IMR-90 (cell line): ENCODE data around the gene AP5B1. TPM values are rescaled to one million over a fixed set of nuclear protein-coding genes. Genes with fewer than 3 reads are reported as not detected.

Experiments
- ATAC-seq: fragments of 200-7000 bp; cut with Tn5 transposase; 2 replicates; pipeline ENCODE4 v1.9.1; 2020; ENCODE audit warnings: low read depth, mild to moderate bottlenecking, moderate library complexity
- BruUV-seq: library from RNA; stranded (reverse); fragments of 400-500 nt; replicated peaks from 2 replicates; lab custom pipeline; 2021; lab: Mats Ljungman, UMichigan
- CTCF ChIA-PET: fragments of 300-600 bp; formaldehyde crosslinking; extraction: SDS; loops from one replicate; lab custom pipeline; 2021; ENCODE audit warnings: antibody characterized with exemption; lab: Yijun Ruan, JAX
- POLR2A ChIA-PET: fragments of 300-600 bp; sonication (Branson Sonifier 250); formaldehyde crosslinking; loops from one replicate; lab custom pipeline; 2022; ENCODE audit warnings: antibody characterized with exemption; ENCODE audit not compliant: unreplicated experiment; lab: Charles Lee
- DNase-seq: peaks from one replicate; pipeline ENCODE4 v3.0.0; 2013
- H2AFZ ChIP-seq: replicated peaks from 2 replicates; pipeline ENCODE3; 2013; ENCODE audit warnings: low read length, mild to moderate bottlenecking; ENCODE audit not compliant: poor library complexity
- H2AK5ac ChIP-seq: 2 replicates; pipeline ENCODE4 v1.6.1; 2013; ENCODE audit warnings: low read depth, low read length, inconsistent platforms
- H2AK9ac ChIP-seq: replicated peaks from 2 replicates; pipeline ENCODE3; 2013; ENCODE audit warnings: mild to moderate bottlenecking, low read depth, low read length, moderate library complexity; ENCODE audit not compliant: poor library complexity
- H2BK120ac ChIP-seq: 2 replicates; pipeline ENCODE4 v1.6.1; 2013; ENCODE audit warnings: low read depth, low read length, inconsistent platforms
- H2BK15ac ChIP-seq: 3 replicates; pipeline ENCODE4 v1.6.1; 2013; ENCODE audit warnings: low read depth, low read length, inconsistent platforms
- H2BK20ac ChIP-seq: 2 replicates; pipeline ENCODE4 v1.6.1; 2013; ENCODE audit warnings: low read depth, mild to moderate bottlenecking, inconsistent platforms, low read length, moderate library complexity
- H2BK5ac ChIP-seq: 2 replicates; pipeline ENCODE4 v1.6.1; 2013; ENCODE audit warnings: mild to moderate bottlenecking, low read depth, low read length, inconsistent platforms; ENCODE audit not compliant: poor library complexity, severe bottlenecking
- H3K14ac ChIP-seq: replicated peaks from 2 replicates; pipeline ENCODE4 v1.6.1; 2013; ENCODE audit warnings: low read depth, low read length, inconsistent platforms
- H3K18ac ChIP-seq: 2 replicates; pipeline ENCODE4 v1.6.1; 2013; ENCODE audit warnings: low read depth, low read length, control low read depth
- H3K23ac ChIP-seq: 2 replicates; pipeline ENCODE4 v1.6.1; 2013; ENCODE audit warnings: low read depth, low read length, inconsistent platforms
- H3K27ac ChIP-seq: 2 replicates; pipeline ENCODE4 v1.5.1; 2013; ENCODE audit warnings: mild to moderate bottlenecking, control low read depth, low read length; ENCODE audit not compliant: insufficient read depth
- H3K27me3 ChIP-seq: 2 replicates; pipeline ENCODE4 v1.6.1; 2013; ENCODE audit warnings: low read length; ENCODE audit not compliant: control insufficient read depth, insufficient read depth
- H3K36me3 ChIP-seq: 2 replicates; pipeline ENCODE4 v1.6.1; 2013; ENCODE audit warnings: low read length, mixed read lengths; ENCODE audit not compliant: control insufficient read depth, insufficient read depth
- H3K4ac ChIP-seq: 2 replicates; pipeline ENCODE4 v1.6.1; 2013; ENCODE audit warnings: low read depth, low read length, inconsistent platforms
- H3K4me1 ChIP-seq: 2 replicates; pipeline ENCODE4 v1.6.1; 2013; ENCODE audit warnings: low read length, mixed read lengths; ENCODE audit not compliant: control insufficient read depth, insufficient read depth
- H3K4me2 ChIP-seq: 2 replicates; pipeline ENCODE4 v1.6.1; 2013; ENCODE audit warnings: low read depth, mild to moderate bottlenecking, control low read depth, low read length, moderate library complexity
- H3K4me3 ChIP-seq: 2 replicates; pipeline ENCODE4 v1.5.1; 2013; ENCODE audit warnings: low read depth, mild to moderate bottlenecking, control low read depth, low read length, moderate library complexity; ENCODE audit not compliant: insufficient read depth
- H3K56ac ChIP-seq: 2 replicates; pipeline ENCODE4 v1.6.1; 2013; ENCODE audit warnings: low read length, inconsistent platforms; ENCODE audit not compliant: insufficient read depth; ENCODE audit errors: extremely low read depth
- H3K79me1 ChIP-seq, 2 experiments: 2 replicates each; pipeline ENCODE4 v1.6.1; 2013; ENCODE audit warnings: low read length in 2 of 2, inconsistent platforms in 1 of 2, low read depth in 1 of 2
- H3K9ac ChIP-seq: 2 replicates; pipeline ENCODE4 v1.6.1; 2013; ENCODE audit warnings: low read depth, low read length, control low read depth
- H3K9me1 ChIP-seq: 2 replicates; pipeline ENCODE4 v1.6.1; 2013; ENCODE audit warnings: low read length, inconsistent platforms; ENCODE audit not compliant: insufficient read depth
- H3K9me3 ChIP-seq: 2 replicates; pipeline ENCODE4 v1.6.1; 2013; ENCODE audit warnings: low read length; ENCODE audit not compliant: control insufficient read depth, insufficient read depth
- H4K20me1 ChIP-seq: 2 replicates; pipeline ENCODE4 v1.6.1; 2013; ENCODE audit warnings: low read length, inconsistent platforms; ENCODE audit not compliant: insufficient read depth
- H4K5ac ChIP-seq: 2 replicates; pipeline ENCODE4 v1.6.1; 2013; ENCODE audit warnings: mild to moderate bottlenecking, low read depth, low read length, control low read depth
- H4K8ac ChIP-seq, 2 experiments: 2 replicates each; pipeline ENCODE4 v1.6.1; 2013; ENCODE audit warnings: low read depth in 2 of 2, low read length in 2 of 2, control low read depth in 1 of 2, inconsistent platforms in 1 of 2
- H4K91ac ChIP-seq: 2 replicates; pipeline ENCODE4 v1.6.1; 2013; ENCODE audit warnings: low read depth, low read length, inconsistent platforms; ENCODE audit not compliant: insufficient read depth
- RCOR1 ChIP-seq: IDR thresholded peaks from 2 replicates; pipeline ENCODE4 v1.6.1; 2012; ENCODE audit warnings: mild to moderate bottlenecking, low read length, improper control_type of control experiment; ENCODE audit not compliant: insufficient replicate concordance
- WGBS, 2 experiments: methylation state at CpG; one replicate each; pipeline versions ENCODE4 v1.1.5 to v1.1.7; 2013; ENCODE audit warnings: missing lambda C conversion rate in 2 of 2; ENCODE audit not compliant: insufficient read length in 1 of 2; ENCODE audit errors: extremely low coverage in 2 of 2; 5-methylcytosine and 5-hydroxymethylcytosine counted together
- dilution Hi-C: fragments of 300-500 bp; cut with HindIII; formaldehyde crosslinking; loops from one replicate; pipeline ENCODE4 v1.14.3; 2018; ENCODE audit warnings: low sequenced_read_pairs; ENCODE audit not compliant: unreplicated experiment
- in situ Hi-C: fragments of 300-500 bp; cut with MboI; formaldehyde crosslinking; loops from 3 replicates; pipeline ENCODE4 v1.14.3; 2019; ENCODE audit warnings: low sequenced_read_pairs, inconsistent platforms, mixed read lengths
- intact Hi-C: fragments of 100-400 bp; cut with micrococcal nuclease; formaldehyde crosslinking; loops from 2 replicates; pipeline ENCODE4 v1.10.0; 2022
- polyA plus RNA-seq, 3 experiments: library from polyadenylated mRNA; depleted of rRNA; stranded (reverse); fragments of >200 nt; gene quantifications; 2 replicates each; pipeline ENCODE4 v1.2.3, GENCODE V29; 2012; ENCODE audit warnings: low replicate concordance in 1 of 3
- total RNA-seq: library from RNA; depleted of rRNA; stranded (reverse); fragments of >200 nt; gene quantifications from 2 replicates; pipeline ENCODE4 v1.2.3, GENCODE V29; 2012

The AP5B1 gene
- total and polyA plus RNA-seq, 2 of the 4 experiments (the other 2 are of a cell fraction): 2.5 to 5.0 TPM

GRCh38 chr11:65791719-65792213, 11.0 kb upstream of the AP5B1 start:
- no peaks in the 10 kb centered on the region; the same call in 1 of the 2 replicates for H4K20me1 ChIP-seq
- H3K9ac ChIP-seq: no peak overlapping the region
- no peaks in the 10 kb centered on the region for H3K79me1 ChIP-seq
- H3K14ac ChIP-seq: no peak overlapping the region
- no peak overlapping the region for H2AK5ac ChIP-seq
- no peaks in the 10 kb centered on the region for H3K36me3 ChIP-seq
- no peak overlapping the region for H3K23ac ChIP-seq
- no TSS peak for BruUV-seq
- H3K4me2 ChIP-seq: no peak overlapping the region
- CTCF ChIA-PET: no interaction called here
- H3K4me1 ChIP-seq: peaks cover 2% of the 10 kb centered on the region; the same call in 1 of the 2 replicates
- POLR2A ChIA-PET: no interaction called here
- H3K27me3 ChIP-seq: peaks cover 81% of the 10 kb centered on the region
- no peak for DNase-seq
- no peak overlapping the region for H2BK120ac ChIP-seq
- no peak overlapping the region for H2BK20ac ChIP-seq
- ATAC-seq: no peak
- no peak overlapping the region for H4K8ac ChIP-seq
- H3K9me1 ChIP-seq: no peaks in the 10 kb centered on the region
- no peak overlapping the region for H3K18ac ChIP-seq
- peaks cover 2% of the 10 kb centered on the region; the same call in 1 of the 2 replicates for H3K9me3 ChIP-seq
- H3K27ac ChIP-seq: no peak overlapping the region
- no CpG with 5 or more reads among the region's 13 CpGs for WGBS, 2 experiments
- intact Hi-C loops: no loop called here
- no peak overlapping the region for H4K91ac ChIP-seq
- no peak overlapping the region for H2BK15ac ChIP-seq
- no peak for TF ChIP-seq RCOR1
- no peak overlapping the region for H4K5ac ChIP-seq
- dilution Hi-C loops: no loop called here
- in situ Hi-C loops: no loop called here
- H3K4me3 ChIP-seq: no peak overlapping the region
- no peak overlapping the region for H2AFZ ChIP-seq
- no peak overlapping the region for H2BK5ac ChIP-seq
- H2AK9ac ChIP-seq: no peak overlapping the region
- no peak overlapping the region for H3K4ac ChIP-seq
- no peak overlapping the region for H3K56ac ChIP-seq
